Measurements from ENCODE around the gene PRKG2.
"Not testable (repeated sequence)": the region's sequence is repeated elsewhere in the genome, so short reads cannot be mapped to it uniquely, and the experiment has no call there.

Gene PRKG2, protein sequence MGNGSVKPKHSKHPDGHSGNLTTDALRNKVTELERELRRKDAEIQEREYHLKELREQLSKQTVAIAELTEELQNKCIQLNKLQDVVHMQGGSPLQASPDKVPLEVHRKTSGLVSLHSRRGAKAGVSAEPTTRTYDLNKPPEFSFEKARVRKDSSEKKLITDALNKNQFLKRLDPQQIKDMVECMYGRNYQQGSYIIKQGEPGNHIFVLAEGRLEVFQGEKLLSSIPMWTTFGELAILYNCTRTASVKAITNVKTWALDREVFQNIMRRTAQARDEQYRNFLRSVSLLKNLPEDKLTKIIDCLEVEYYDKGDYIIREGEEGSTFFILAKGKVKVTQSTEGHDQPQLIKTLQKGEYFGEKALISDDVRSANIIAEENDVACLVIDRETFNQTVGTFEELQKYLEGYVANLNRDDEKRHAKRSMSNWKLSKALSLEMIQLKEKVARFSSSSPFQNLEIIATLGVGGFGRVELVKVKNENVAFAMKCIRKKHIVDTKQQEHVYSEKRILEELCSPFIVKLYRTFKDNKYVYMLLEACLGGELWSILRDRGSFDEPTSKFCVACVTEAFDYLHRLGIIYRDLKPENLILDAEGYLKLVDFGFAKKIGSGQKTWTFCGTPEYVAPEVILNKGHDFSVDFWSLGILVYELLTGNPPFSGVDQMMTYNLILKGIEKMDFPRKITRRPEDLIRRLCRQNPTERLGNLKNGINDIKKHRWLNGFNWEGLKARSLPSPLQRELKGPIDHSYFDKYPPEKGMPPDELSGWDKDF

DNA sequence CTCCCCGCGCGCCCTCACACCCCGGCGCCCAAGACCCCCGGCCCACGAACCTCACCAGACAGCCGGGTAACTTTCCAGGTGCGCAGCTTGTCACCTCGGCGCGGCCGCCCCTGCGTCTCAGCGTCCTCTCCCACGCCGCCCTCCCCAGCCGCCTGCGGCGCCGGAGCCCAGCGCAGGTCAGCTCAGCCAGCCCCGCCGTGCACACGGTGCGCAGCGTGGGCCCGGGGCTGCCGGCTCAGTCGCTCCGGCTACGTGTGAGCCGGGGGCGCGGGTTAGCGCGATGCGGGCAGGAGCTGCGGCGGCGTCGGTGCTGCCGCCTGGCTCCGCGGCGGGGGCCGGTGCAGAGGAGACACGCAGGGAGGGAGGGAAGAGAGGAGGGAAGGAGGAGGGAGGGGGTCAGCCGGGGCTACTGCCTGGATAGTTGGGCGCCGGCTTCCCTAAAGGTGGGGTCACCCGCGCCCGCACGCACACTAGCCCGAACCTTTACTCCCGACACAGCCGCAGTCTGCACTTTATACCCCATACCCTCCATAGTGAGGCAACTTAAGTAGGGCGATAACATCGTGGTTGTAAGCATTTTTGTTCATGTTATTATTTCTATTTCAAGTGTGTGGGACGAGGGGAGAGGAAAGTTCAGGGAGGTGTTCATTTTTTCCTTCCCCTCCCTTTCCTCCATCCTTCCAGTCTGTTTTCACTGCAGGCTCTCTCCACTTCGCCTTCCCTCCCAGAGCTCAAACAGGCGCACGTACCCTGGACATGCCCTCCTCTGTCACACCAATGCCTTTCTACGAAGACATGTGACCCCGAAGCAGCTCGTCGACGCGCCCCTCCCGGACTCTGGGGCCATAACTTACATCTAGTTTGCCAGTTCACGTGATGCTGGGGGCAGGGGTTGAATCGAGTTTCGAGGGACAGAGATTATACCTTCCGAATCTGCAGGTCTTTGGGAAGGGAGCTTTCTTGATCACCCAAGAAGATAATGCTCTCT is at the start of gene PRKG2:
Gene PRKG2, minus strand, starts transcription at position 342 of the 988 bp plus-strand sequence. CDS start 10,175 bp downstream, outside the sequence.
- FAIRE-seq, result no peak

DNA sequence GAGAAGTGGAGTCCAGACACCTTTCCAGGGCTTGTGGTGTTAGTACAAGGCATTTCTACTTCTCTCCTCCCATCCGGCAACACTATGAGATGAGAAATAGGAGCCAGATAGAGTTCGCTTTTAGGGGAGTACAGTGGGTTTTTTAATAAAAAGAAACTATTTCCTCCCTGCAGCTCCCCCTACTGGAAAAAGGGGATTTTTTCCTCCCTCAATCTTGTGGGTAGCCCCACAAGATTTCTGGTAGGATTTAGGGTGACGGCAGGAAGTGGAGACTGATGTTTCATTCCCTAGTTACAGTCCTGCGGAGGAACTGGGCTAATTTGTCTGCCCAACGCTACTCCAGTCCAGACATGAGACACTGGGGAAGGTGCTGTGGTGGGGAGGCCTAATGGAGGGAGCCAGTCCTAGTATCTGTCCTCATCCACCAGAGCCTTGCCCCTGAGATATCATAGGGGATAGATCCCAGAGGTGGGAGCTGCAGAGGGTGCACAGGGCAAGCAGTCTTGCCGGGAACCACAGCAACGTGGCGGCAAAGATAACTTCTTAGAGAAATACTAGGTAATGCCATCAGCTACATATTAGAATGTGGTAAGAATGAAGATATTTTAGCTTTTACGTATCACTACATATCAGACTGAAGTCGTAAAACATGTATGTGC is 45.5 kb upstream of the PRKG2 start:
- FAIRE-seq, result no peak

DNA sequence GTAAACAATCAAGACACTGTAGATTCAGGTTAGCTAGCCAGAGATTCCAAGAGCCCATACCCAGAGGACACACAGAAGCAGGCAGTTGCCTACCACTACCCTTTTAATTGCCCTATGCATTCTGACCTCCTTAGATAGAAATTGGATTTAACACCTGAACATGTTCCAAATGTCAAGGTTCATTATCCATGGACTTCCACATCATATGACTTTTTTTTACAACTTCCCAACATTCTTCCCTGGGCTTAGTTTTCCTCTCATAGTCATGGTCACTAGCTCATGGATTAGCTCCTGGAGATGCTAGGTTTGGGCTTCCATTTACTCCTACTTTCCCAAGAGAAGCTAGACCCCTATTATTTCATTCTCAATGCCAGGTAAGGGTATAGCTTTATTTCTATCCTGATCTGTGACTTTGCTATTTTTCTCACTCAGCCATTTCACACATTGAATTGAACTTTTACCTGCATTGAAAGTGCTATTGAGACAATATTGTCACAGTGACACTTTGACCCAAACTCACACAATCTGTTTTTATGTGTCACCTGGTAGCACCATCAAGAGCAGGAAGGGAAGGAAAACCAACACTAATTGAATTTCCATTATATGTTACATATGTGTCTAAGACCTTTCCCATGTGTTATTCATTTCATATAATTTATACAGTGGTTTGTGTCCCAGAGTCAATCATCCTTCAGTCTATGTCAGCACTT is 44.0 kb upstream of the PRKG2 start:
- FAIRE-seq, result no peak

DNA sequence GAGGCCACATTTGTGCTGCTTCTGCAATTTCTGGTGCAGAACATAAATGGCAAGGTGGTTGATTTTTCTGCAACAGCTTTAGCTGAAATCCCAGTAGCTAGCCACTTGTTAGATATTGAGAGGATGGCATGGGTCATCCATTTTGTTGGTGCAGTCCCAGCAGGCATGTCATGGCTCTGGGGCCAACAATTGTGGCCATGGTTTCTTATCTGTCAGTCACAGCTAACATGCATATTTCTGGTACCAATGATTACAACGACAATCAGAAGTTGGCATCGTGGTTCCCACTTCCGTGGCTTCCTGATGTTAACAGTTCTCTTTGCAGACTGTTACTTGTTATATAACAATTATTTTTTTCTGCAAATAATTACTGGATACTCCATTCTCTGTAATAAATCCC is 42.8 kb upstream of the PRKG2 start:
- no peak for FAIRE-seq

DNA sequence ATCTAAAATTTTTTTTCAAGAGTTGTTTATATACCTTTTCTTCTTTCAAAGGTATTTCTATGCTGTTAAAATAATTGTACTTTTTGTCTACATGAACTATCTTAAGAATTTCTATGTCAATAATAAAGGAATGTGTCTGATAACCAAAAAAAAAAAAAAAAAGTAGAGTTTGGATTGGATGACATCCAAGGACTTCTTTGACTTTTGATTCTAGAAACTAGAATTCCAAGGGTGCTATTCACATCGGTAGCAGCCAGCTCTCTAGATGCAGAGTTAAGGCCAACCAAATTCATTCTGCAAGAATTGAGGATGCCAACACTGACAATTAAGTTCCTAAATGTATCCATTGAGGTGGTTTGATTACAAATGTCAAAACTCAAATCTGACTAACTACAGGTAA is 42.0 kb upstream of the PRKG2 start:
- FAIRE-seq, result no peak

DNA sequence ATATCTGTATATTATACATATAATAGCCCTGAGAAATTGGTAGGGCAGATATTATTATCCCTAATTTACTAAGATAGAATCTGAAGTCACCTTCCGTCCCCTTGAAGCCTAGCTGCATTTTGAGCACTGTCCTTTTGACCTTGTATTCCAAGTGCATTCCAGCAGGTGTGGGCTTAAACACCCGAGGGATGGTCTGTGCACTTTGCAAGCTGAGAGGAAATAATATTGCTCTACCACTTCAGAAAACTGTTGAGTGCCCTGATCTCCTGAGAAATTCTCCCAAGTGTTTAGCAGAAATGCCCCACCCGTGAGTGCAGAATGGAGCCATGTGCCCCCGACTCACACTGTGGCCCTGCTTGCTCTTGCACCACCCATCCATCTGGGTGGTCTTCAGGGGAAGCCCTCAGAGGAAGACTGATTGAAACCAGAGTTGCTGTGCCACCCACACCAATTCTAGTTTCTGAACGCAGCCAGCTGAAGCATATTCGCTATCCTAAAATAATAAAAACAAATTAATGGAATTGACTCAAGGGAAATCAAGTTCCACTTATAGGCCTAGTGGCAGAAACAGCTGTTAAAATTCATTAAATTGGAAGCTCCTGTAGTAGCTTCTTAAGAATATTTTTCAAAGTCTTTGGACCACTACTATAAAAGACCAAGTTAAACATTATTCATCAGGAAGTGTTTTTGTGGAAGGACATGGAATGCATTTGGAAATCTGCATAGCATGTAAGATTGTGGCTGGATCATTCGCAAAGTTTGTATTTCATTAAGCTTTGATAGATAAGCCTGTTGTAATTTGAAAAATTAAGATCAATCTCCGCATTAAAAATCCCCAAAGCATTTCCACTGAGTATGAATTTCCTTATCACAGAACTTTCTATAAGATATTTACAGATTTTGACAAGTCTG is 41.3 kb upstream of the PRKG2 start:
- no peak for FAIRE-seq

DNA sequence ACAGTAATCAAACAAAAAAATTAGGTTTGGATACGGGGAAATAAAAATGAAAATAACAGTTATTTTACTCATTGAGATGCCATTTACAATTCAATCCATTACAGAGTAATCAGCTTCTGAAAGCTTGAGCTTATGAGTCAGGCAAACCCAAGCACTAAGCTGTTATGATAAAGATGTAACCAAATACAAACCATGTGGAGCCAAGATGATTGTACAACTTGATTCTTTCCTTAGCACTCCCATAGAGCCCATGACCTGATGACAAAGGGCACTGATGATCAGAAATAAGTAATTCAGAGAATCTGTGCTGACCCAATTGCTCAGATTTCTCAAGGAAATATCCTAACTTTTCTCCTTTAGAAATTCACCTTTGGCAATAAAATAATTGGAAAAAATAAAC is 40.5 kb upstream of the PRKG2 start:
- no peak for FAIRE-seq

DNA sequence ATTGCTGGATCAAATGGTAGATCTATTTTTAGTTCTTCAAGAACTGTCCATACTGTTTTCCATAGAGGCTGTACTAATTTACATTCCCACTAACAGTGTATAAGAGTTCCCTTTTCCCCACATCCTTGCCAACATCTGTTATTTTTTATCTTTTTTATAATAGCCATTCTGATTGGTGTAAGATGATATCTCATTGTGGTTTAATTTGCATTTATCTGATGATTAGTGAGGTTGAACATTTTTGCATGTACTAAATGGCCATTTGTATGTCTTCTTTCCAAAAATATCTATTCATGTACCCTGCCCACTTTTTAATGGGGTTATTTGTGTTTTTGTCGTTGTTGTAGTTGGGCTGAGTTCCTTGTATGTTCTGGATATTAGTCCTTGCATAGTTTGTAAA is 35.4 kb upstream of the PRKG2 start:
- no peak for FAIRE-seq

DNA sequence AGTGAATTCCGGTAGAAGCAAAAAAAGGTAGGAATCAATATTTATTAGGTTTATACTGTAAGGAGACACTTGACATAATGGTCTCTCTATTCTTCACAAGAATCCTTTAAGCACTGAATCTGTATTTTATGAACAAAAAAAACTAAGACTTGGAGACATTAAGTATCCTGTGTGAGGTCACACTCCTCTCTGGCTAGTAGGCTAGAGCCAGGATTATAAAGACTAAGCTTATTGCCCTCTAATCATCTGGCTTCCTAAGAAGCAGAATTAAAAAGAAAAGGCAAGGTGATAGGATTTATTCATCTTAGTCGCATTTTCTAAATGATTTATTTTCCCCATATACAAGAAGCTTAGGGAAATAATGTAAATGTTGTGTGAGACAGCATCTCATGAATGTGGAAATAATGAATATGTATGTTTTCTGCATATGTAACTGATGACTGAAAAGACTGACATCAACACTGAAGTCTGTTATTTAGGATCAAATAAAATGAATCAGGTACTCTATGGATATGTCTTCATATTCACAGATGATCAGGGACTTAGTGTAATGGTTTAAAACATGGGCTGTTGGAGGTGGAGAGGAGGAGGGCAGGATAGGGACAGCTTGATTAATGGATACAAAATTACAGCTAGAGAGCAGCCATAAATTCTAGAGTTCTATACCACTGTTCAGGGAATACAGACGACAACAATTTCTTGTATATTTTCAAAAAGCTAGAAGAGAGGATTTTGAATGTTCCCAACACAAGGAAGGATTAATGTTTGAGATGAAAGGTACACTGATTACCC is 30.4 kb upstream of the PRKG2 start:
- FAIRE-seq, result no peak

DNA sequence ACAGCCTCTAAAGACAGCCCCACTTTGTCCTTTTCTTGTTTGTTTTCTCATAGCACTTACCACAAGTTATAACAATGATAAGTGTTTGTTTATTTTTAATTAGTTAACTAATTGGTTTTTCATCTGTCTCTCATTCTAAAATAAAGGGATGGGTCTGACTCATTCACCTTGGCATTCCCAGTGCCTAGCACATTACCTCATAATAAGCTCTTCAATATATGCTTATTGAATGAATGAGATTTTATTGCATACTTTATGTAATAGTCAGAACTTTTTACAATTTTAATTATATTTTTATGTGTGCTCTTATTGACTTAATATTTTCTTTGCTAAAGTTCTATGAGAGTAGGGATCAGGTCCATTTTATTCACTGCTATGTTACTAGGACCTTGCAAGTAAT is 22.8 kb upstream of the PRKG2 start:
- FAIRE-seq, result no peak

DNA sequence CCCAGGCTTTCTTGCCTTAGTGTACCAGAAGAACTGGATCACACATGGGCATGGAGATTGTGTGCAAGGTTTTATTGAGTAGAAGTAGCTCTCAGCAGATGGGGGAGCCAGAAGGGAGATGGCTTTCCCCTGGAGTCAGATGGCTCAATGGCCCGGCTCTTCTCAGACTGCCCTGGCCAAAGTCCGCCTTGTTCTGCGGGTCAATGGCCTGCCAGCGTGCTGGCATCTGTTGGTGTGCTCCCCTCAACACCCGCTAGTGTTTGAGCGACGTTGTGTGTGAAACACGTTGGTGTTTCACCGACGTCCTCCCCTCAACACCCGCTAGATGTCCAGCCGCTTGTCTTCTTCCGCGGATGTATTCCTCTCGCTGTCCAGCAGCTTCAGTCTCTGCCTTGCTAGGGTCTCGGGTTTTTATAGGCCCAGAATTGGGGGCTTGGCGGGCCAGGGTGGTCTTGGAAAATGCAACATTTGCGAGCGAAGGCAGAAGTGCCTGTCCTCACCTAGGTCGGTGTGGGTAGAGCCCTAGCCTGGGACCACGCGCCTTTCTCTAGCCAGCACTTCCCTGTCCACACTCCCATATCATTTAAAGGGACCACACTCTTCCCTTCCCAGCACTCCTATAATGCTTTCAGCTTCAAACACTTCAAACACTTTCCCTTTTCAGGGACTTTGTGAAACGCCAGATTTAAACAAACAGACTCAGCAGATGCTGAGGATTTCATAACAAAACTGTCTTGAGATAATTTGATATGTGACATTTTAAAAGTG is 21.1 kb upstream of the PRKG2 start:
- FAIRE-seq, result no peak

DNA sequence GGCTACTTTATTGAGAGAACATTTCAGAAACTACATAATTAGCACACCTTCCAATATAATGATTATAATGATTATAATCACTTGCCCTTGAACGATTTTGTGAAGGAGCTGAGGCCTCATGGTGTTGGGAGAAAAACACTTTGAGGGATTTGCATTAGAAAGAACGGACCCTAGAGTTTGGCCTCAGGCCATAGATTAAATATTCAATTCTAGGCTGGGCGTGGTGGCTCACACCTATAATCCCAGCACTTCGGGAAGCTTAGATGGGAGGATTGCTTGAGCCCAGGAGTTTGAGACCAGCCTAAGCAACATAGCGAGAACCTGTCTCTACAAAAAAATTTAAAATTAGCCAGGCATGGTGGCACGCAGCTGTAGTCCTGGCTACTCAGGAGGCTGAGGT is 12.9 kb upstream of the PRKG2 start:
- FAIRE-seq, result no peak

DNA sequence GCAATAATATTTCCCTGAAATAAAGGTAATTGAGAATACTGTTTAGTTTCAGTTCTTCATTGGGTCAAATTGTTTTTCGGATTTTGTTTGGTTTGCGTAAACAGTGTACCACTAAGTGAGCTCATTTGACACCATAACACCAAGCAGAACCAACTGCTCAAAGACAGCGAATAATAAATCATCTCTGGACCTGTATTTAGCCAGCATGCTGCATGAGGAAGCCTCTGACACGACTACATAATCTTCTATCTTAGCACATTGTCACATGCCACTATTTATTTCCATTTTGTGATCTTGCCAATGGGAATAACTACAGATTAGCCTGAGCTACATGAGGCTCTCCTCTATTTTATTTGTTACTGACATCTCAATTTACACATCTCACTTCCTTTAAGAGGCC is 12.1 kb upstream of the PRKG2 start:
- FAIRE-seq, result no peak

DNA sequence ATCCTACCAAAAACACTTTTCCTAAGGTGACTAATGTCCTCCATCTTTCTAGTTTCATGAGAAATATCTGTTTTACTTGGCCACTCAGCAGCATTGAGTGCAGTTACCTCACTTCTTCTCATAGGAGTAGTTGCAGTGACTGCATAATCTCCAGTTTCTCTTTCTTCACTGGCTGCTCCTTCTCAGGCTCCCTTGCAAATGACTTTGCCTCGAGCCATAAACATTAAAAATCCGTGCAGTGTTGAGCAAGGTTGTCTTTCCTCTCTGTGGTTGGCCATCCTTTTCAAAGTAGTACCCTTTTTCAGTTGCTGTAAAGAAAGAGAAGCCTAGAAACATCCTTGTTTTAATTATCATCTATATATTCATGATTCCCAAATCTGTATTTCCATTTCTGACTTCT is 10.2 kb upstream of the PRKG2 start:
- FAIRE-seq, result no peak

DNA sequence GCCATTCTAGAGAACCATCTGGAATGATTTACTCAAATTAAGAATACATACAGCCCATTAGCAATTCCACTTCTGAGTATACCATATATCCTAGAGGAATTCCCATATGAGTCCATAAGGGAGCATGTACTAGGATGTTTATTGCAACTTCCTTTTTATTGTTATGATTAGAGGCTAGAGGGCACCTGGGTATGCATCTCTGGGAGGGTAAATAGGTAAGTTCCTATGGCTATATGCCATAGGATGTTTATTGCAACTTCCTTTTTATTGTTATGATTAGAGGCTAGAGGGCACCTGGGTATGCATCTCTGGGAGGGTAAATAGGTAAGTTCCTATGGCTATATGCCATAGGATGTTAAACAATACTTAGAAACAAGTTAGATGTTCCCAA is 7.1 kb upstream of the PRKG2 start:
- not testable (repeated sequence) for FAIRE-seq

DNA sequence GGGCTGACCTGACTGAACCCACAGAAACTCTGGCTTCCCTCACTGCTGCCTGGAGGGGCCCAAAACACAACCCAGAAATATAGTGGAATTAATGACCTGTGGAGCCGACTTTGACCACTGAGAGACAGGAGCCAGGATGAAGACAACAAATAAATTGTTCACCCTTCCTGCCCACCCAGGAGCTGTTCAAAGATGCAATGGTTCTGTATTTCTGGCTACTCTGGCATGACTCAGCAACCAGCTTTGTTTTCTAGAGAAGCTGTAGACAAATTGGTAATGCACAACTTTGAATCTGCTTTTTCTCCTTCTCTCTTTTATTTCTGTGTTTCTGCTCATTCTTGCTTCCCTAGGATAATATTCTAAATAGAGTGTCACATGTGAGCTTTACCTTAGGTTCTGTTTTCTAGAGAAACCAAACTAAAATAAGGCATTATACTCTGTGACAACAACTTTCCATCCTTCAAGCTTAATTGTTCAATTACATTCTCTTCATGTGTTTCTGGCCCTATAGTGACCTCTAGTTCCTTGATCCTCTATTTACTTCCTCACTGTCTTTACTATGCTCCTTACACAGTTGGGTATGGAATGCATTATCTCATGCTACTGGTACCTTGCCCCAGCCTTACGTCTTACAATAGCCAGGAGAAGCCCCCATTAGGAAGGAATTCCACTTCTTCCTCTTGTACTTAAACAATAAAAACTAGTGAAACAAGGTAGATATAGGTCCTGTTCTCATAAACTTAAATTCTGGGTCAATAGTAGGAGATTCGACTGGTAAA is 6.5 kb upstream of the PRKG2 start:
- no peak for FAIRE-seq

DNA sequence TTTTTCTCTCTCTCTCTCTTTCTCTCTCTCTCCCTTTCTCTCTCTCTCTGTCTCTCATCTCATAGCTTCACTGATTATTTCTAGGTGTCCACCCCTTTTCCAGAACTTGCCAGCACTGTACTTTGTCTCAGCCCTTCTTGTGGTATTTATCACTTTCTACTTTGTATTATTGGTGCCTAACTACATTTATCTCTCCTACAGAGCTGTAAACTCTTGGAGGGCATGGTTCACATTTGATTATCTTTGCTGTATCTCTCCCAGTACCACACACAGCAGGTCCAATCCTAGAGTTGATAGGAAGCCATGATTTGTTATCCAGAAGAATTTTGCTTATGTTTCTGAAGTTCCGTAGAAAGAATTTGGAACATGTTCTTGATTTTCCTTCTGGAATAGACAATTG is 5.2 kb upstream of the PRKG2 start:
- no peak for FAIRE-seq

DNA sequence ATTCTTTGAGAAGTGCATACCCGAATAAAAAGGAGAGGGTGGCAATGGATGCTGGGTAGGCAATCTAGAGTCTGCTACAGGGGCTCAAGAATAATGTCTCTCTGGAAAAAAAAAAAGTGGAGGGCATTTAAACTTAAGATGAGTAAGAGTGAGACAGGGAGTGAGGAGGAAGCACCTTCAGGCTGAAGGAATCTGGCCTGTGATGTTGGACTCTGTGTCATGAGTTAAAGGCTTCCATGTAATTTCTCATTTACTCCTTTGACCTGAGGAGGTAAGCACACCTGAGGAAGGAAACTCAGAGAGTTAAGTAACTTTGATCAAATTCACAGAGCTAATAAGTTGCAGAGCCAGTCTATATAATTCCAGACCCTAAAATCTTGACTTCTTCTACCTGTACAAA is 3.2 kb upstream of the PRKG2 start:
- FAIRE-seq, result no peak
